HL-60 (cell line): ENCODE measurements around the gene RANBP9.

Experiments
- DNase-seq, 2 experiments: peaks; one replicate each; pipeline ENCODE4 v3.0.0-alpha.2; 2010 to 2020; ENCODE audit warnings: low read depth in 1 of 2, low spot score in 1 of 2
- H3K27ac ChIP-seq: fragments of 250-450 bp; sonication (Bioruptor Pico); replicated peaks from 2 replicates; pipeline ENCODE4 v1.5.1; 2020; ENCODE audit warnings: mild to moderate bottlenecking, moderate library complexity
- H3K27me3 ChIP-seq: fragments of 250-450 bp; sonication (Bioruptor Pico); 2 replicates; pipeline ENCODE4 v1.5.1; 2021; ENCODE audit warnings: mild to moderate bottlenecking, moderate library complexity; ENCODE audit not compliant: insufficient read depth, poor library complexity, severe bottlenecking
- H3K4me3 ChIP-seq: replicated peaks from 2 replicates; pipeline ENCODE4 v1.5.1; 2011; ENCODE audit warnings: mild to moderate bottlenecking, control low read depth, low read length; ENCODE audit not compliant: insufficient read depth
- GABPA ChIP-seq: IDR thresholded peaks from 2 replicates; pipeline ENCODE4 v1.6.1; 2012; ENCODE audit warnings: low read depth
- POLR2AphosphoS5 ChIP-seq: IDR thresholded peaks from 2 replicates; pipeline ENCODE4 v1.6.1; 2012; ENCODE audit warnings: low read depth
- REST ChIP-seq: IDR thresholded peaks from 2 replicates; pipeline ENCODE4 v1.6.1; 2012; ENCODE audit warnings: low read depth; ENCODE audit not compliant: insufficient replicate concordance
- SPI1 ChIP-seq: IDR thresholded peaks from 2 replicates; pipeline ENCODE4 v1.6.1; 2012; ENCODE audit warnings: low read depth, mild to moderate bottlenecking, borderline replicate concordance
- TF ChIP-seq, protein P1 (sequence below): IDR thresholded peaks from one replicate; pipeline ENCODE4 v1.5.1; 2011; ENCODE audit warnings: low read length, control low read depth, inconsistent platforms; ENCODE audit not compliant: insufficient read depth

The RANBP9 gene

DNA sequence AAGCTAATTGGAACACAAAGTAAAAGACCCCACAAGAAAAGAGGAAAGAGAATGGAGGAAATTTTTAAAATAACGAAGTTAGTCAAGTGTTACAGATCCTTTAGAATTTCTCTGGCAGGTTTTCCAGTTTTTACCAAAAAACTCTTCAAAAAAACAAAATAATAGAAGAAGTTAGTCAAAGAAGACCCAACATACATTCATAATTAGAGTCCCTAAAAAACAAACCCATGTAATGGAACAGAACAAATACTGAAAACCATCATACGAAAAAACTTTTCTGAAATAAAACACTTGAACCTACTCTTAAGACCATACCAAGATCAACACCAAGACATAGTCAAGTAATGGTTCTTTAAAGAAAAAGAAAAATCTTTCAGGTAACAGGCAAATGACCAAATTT is 31.6 kb downstream of the RANBP9 start:
- Histone ChIP-seq H3K27ac (no peak overlapping the region), H3K27me3 (no peaks in the 10 kb centered on the region), H3K4me3 (no peak overlapping the region)
- TF ChIP-seq, protein P1, sequence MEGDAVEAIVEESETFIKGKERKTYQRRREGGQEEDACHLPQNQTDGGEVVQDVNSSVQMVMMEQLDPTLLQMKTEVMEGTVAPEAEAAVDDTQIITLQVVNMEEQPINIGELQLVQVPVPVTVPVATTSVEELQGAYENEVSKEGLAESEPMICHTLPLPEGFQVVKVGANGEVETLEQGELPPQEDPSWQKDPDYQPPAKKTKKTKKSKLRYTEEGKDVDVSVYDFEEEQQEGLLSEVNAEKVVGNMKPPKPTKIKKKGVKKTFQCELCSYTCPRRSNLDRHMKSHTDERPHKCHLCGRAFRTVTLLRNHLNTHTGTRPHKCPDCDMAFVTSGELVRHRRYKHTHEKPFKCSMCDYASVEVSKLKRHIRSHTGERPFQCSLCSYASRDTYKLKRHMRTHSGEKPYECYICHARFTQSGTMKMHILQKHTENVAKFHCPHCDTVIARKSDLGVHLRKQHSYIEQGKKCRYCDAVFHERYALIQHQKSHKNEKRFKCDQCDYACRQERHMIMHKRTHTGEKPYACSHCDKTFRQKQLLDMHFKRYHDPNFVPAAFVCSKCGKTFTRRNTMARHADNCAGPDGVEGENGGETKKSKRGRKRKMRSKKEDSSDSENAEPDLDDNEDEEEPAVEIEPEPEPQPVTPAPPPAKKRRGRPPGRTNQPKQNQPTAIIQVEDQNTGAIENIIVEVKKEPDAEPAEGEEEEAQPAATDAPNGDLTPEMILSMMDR: no peak
- TF ChIP-seq SPI1: no peak
- no peak for TF ChIP-seq REST
- TF ChIP-seq POLR2AphosphoS5: no peak
- TF ChIP-seq GABPA: no peak
- DNase-seq: no peak

DNA sequence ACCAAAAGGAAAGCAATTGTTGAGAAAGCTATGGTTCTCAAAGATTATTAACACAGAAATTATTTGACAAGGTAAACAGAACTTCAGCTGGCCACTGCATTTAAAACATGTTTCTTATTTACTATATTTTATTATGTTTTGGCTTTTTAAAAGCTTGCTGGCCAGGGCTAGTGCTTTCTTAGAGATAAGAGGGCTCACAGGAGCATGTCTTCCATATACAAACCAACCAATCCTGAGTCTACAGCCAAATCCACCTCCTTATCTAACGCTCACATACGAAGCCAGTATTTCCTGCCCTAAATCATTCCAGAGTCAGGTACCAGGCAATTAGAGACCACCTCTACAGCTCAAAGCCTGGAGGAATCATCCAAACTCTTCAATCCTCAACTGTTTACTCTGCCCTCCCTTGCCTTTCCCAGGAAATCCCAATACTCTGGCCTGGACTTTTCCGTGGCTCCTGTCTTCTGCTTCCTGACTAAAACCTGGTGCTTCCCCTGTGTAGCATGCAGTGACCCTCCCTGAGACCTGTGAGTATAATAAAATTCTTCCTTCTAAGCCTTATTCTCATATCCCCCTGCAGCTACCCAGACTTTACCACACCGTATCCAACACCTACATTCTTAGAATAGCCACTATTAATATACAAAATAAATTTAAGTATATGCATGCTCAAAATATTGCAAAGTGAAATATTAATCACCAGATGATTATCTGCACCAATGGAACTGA is 33.2 kb downstream of the RANBP9 start:
- no peaks in the 10 kb centered on the region for H3K27me3 ChIP-seq
- H3K27ac ChIP-seq: no peak overlapping the region
- TF ChIP-seq SPI1 (no peak), GABPA (no peak), REST (no peak), POLR2AphosphoS5 (no peak)
- TF ChIP-seq, protein P1: no peak
- no peak for DNase-seq
- H3K4me3 ChIP-seq: no peak overlapping the region

- Histone ChIP-seq H3K27ac (no peak overlapping the region), H3K27me3 (no peaks in the 10 kb centered on the region), H3K4me3 (no peak overlapping the region)
- DNase-seq: no peak
- TF ChIP-seq REST (no peak), POLR2AphosphoS5 (no peak), SPI1 (no peak), GABPA (no peak)
- TF ChIP-seq, protein P1: no peak
Observed at GRCh38 chr6:13677878-13678254, 33.8 kb downstream of the RANBP9 start.
